ENCODE measurements around the gene TENM3. TPM values are rescaled to one million over a fixed set of nuclear protein-coding genes. Genes with fewer than 3 reads are reported as not detected.

The TENM3 gene
- total RNA-seq, 1 experiment from 2014 or later: not detected

GRCh38 chr4:182418054-182418734 is 175.0 kb downstream of the TENM3 start:
- no peaks in the 10 kb centered on the region for H4K20me1 ChIP-seq (ENCODE audit: insufficient read depth)
- no peaks in the 10 kb centered on the region for H3K4me1 ChIP-seq (replicated peaks; ENCODE audit: insufficient read depth)
- no peaks in the 10 kb centered on the region for H3K27me3 ChIP-seq (ENCODE audit: insufficient read depth, low read depth)
- no peak for DNase-seq
- H3K9me3 ChIP-seq (ENCODE audit: insufficient read depth, low read depth): no peaks in the 10 kb centered on the region
- no peak overlapping the region for H3K4me3 ChIP-seq
- no peak for TF ChIP-seq CTCF (conservative IDR thresholded peaks at IDR 0.05)
- no peak for TF ChIP-seq EZH2 (IDR thresholded peaks at IDR 0.05; ENCODE audit: low read depth)
- H3K4me2 ChIP-seq: no peak overlapping the region
- CTCF ChIA-PET: no interaction called here
- BruUV-seq (replicated peaks): no TSS peak
- H2AFZ ChIP-seq: no peak overlapping the region
- POLR2A ChIA-PET (ENCODE audit: unreplicated experiment): no interaction called here
- intact Hi-C loops (cut with micrococcal nuclease; ENCODE audit: unreplicated experiment): no loop called here
- H3F3A ChIP-seq (ENCODE audit: insufficient read depth, low read depth): no peaks in the 10 kb centered on the region
- no peaks in the 10 kb centered on the region for H3K36me3 ChIP-seq (ENCODE audit: low read depth)
- no peak overlapping the region for H3K27ac ChIP-seq
- no peaks in the 10 kb centered on the region for H3K9me2 ChIP-seq (ENCODE audit: insufficient read depth)
- no peaks in the 10 kb centered on the region for H3K79me2 ChIP-seq (ENCODE audit: low read depth)

GRCh38 chr4:182420189-182420588 is 177.0 kb downstream of the TENM3 start:
- H3K9me3 ChIP-seq (ENCODE audit: insufficient read depth, low read depth): no peaks in the 10 kb centered on the region
- H4K20me1 ChIP-seq (ENCODE audit: insufficient read depth): no peaks in the 10 kb centered on the region
- H3K4me1 ChIP-seq (replicated peaks; ENCODE audit: insufficient read depth): no peaks in the 10 kb centered on the region
- H2AFZ ChIP-seq: no peak overlapping the region
- no peaks in the 10 kb centered on the region for H3K36me3 ChIP-seq (ENCODE audit: low read depth)
- no peak overlapping the region for H3K4me2 ChIP-seq
- DNase-seq: no peak
- intact Hi-C loops (cut with micrococcal nuclease; ENCODE audit: unreplicated experiment): no loop called here
- H3F3A ChIP-seq (ENCODE audit: insufficient read depth, low read depth): no peaks in the 10 kb centered on the region
- no peak overlapping the region for H3K4me3 ChIP-seq
- no peaks in the 10 kb centered on the region for H3K9me2 ChIP-seq (ENCODE audit: insufficient read depth)
- ChIA-PET CTCF (no interaction called here), POLR2A (ENCODE audit: unreplicated experiment) (no interaction called here)
- TF ChIP-seq CTCF (conservative IDR thresholded peaks at IDR 0.05): no peak
- no peak for TF ChIP-seq EZH2 (IDR thresholded peaks at IDR 0.05; ENCODE audit: low read depth)
- no TSS peak for BruUV-seq (replicated peaks)
- no peaks in the 10 kb centered on the region for H3K79me2 ChIP-seq (ENCODE audit: low read depth)
- no peak overlapping the region for H3K27ac ChIP-seq
- no peaks in the 10 kb centered on the region for H3K27me3 ChIP-seq (ENCODE audit: insufficient read depth, low read depth)

GRCh38 chr4:182421753-182422152 is 178.6 kb downstream of the TENM3 start:
- no peak overlapping the region for H2AFZ ChIP-seq
- no TSS peak for BruUV-seq (replicated peaks)
- intact Hi-C loops (cut with micrococcal nuclease; ENCODE audit: unreplicated experiment): no loop called here
- POLR2A ChIA-PET (ENCODE audit: unreplicated experiment): no interaction called here
- DNase-seq: no peak
- TF ChIP-seq CTCF (conservative IDR thresholded peaks at IDR 0.05) (no peak), EZH2 (IDR thresholded peaks at IDR 0.05; ENCODE audit: low read depth) (no peak)
- H4K20me1 ChIP-seq (ENCODE audit: insufficient read depth): no peaks in the 10 kb centered on the region
- H3K27ac ChIP-seq: no peak overlapping the region
- H3K4me3 ChIP-seq: no peak overlapping the region
- no peaks in the 10 kb centered on the region for H3K36me3 ChIP-seq (ENCODE audit: low read depth)
- no peaks in the 10 kb centered on the region for H3K9me2 ChIP-seq (ENCODE audit: insufficient read depth)
- H3F3A ChIP-seq (ENCODE audit: insufficient read depth, low read depth): no peaks in the 10 kb centered on the region
- no peak overlapping the region for H3K4me2 ChIP-seq
- no peaks in the 10 kb centered on the region for H3K79me2 ChIP-seq (ENCODE audit: low read depth)
- CTCF ChIA-PET: no interaction called here
- H3K4me1 ChIP-seq (replicated peaks; ENCODE audit: insufficient read depth): no peaks in the 10 kb centered on the region
- no peaks in the 10 kb centered on the region for H3K9me3 ChIP-seq (ENCODE audit: insufficient read depth, low read depth)
- no peaks in the 10 kb centered on the region for H3K27me3 ChIP-seq (ENCODE audit: insufficient read depth, low read depth)
